ENCODE results near the gene OR2S2. TPM values are rescaled to one million over a fixed set of nuclear protein-coding genes. Genes with fewer than 3 reads are reported as not detected.

Gene OR2S2
- total RNA-seq, 1 experiment from 2014 or later = not detected

GRCh38 chr9:35948901-35949318 lies 9.0 kb downstream of the OR2S2 start:
- no peak for ATAC-seq
- no TSS peak for BruUV-seq (replicated peaks)
- Histone ChIP-seq H3K4me1 (ENCODE audit: control insufficient read depth, insufficient read depth, low read length) (no peaks in the 10 kb centered on the region), H3K27me3 (ENCODE audit: control insufficient read depth, insufficient read depth, low read length) (peaks cover 7% of the 10 kb centered on the region; the same call in 1 of the 2 replicates), H3K36me3 (ENCODE audit: control insufficient read depth, insufficient read depth, low read length) (no peaks in the 10 kb centered on the region), H3K9me3 (ENCODE audit: control insufficient read depth, insufficient read depth, low read depth, low read length) (no peaks in the 10 kb centered on the region), H3K27ac (ENCODE audit: low read length) (no peak overlapping the region), H3K4me3 (ENCODE audit: low read depth in 2 of 2, low read length in 2 of 2) (no peak overlapping the region)
- in situ Hi-C loops (cut with HindIII; ENCODE audit: low pct_unique_long_range_greater_than_20kb, low sequenced_read_pairs) (no loop called here), intact Hi-C loops (cut with micrococcal nuclease; ENCODE audit: unreplicated experiment) (loop anchor here (5.0 kb wide), 1 partner anchor 47 kb away; no protein-coding TSS in a partner anchor)
- CTCF ChIA-PET = no interaction called here
- TF ChIP-seq REST (IDR thresholded peaks at IDR 0.05; ENCODE audit: insufficient read depth in 1 of 2, low read depth in 2 of 2, low read length in 1 of 2) (no peak), CTCF (IDR thresholded peaks at IDR 0.05) (no peak), SIN3A (IDR thresholded peaks at IDR 0.05; ENCODE audit: borderline replicate concordance, insufficient read depth, low read depth, low read length) (no peak)
- POLR2A ChIA-PET = no interaction called here
- no peak for DNase-seq (ENCODE audit: low read depth, low spot score)

- in situ Hi-C loops (cut with HindIII; ENCODE audit: low pct_unique_long_range_greater_than_20kb, low sequenced_read_pairs) = no loop called here
Measured at GRCh38 chr9:35948451-35948850, 9.5 kb downstream of the OR2S2 start.

More at GRCh38 chr9:35948451-35948850, 9.5 kb downstream of the OR2S2 start:
- no peak for TF ChIP-seq TCF7L2 (IDR thresholded peaks at IDR 0.05; ENCODE audit: low read depth, low read length)
- no peak for TF ChIP-seq POLR2AphosphoS5 (IDR thresholded peaks at IDR 0.05; ENCODE audit: low read depth, low read length)
- TF ChIP-seq REST (IDR thresholded peaks at IDR 0.05; ENCODE audit: insufficient read depth in 1 of 2, low read depth in 2 of 2, low read length in 1 of 2) = no peak
- no peak for TF ChIP-seq CTCF (IDR thresholded peaks at IDR 0.05)
- TF ChIP-seq SIN3A (IDR thresholded peaks at IDR 0.05; ENCODE audit: borderline replicate concordance, insufficient read depth, low read depth, low read length) = no peak
- no peak overlapping the region for H3K27ac ChIP-seq (ENCODE audit: low read length)
- POLR2A ChIA-PET = no interaction called here
- H3K36me3 ChIP-seq (ENCODE audit: control insufficient read depth, insufficient read depth, low read length) = no peaks in the 10 kb centered on the region
- CTCF ChIA-PET = no interaction called here
- peaks cover 6% of the 10 kb centered on the region; the same call in 1 of the 2 replicates for H3K27me3 ChIP-seq (ENCODE audit: control insufficient read depth, insufficient read depth, low read length)
- BruUV-seq (replicated peaks) = no TSS peak
- no peaks in the 10 kb centered on the region for H3K4me1 ChIP-seq (ENCODE audit: control insufficient read depth, insufficient read depth, low read length)
- no peak overlapping the region for H3K4me3 ChIP-seq (ENCODE audit: low read depth in 2 of 2, low read length in 2 of 2)
- ATAC-seq = no peak
- H3K9me3 ChIP-seq (ENCODE audit: control insufficient read depth, insufficient read depth, low read depth, low read length) = no peaks in the 10 kb centered on the region
- intact Hi-C loops (cut with micrococcal nuclease; ENCODE audit: unreplicated experiment) = loop anchor here (5.0 kb wide), 1 partner anchor 46 kb away; no protein-coding TSS in a partner anchor
- no peak for DNase-seq (ENCODE audit: low read depth, low spot score)
